ENCODE measurements around the gene RBM38.

The RBM38 gene

GRCh38 chr20:57396212-57396983, 5.2 kb downstream of the RBM38 start:
- peak overlapping the region; percentile 56 to 68 (median 67) for H3K4me3 Mint-ChIP-seq
- peaks cover 9% of the 10 kb centered on the region for H3K27me3 Mint-ChIP-seq (ENCODE audit: low read depth)
- peaks cover 37% of the 10 kb centered on the region for H3K36me3 Mint-ChIP-seq (ENCODE audit: low read depth)
- peak overlapping the region; percentile 72 to 91 (median 82) for H3K27ac Mint-ChIP-seq
- no peaks in the 10 kb centered on the region for H3K9me3 Mint-ChIP-seq
- TF ChIP-seq CTCF (IDR thresholded peaks at IDR 0.05; ENCODE audit: unreplicated experiment in 3 of 3) = no peak
- H3K4me1 Mint-ChIP-seq = peaks cover 64% of the 10 kb centered on the region

GRCh38 chr20:57396984-57397692, 5.9 kb downstream of the RBM38 start:
- peaks cover 61% of the 10 kb centered on the region for H3K4me1 Mint-ChIP-seq
- peak overlapping the region; percentile 27 to 76 (median 75) for H3K27ac Mint-ChIP-seq
- no peaks in the 10 kb centered on the region for H3K9me3 Mint-ChIP-seq
- H3K27me3 Mint-ChIP-seq (ENCODE audit: low read depth) = peaks cover 9% of the 10 kb centered on the region
- peak overlapping the region in 2 of 3 experiments; percentile 10 to 34 for H3K4me3 Mint-ChIP-seq
- peaks cover 44% of the 10 kb centered on the region for H3K36me3 Mint-ChIP-seq (ENCODE audit: low read depth)
- no peak for TF ChIP-seq CTCF (IDR thresholded peaks at IDR 0.05; ENCODE audit: unreplicated experiment in 3 of 3)

GRCh38 chr20:57397693-57398108, 6.5 kb downstream of the RBM38 start:
- peaks cover 45% of the 10 kb centered on the region for H3K36me3 Mint-ChIP-seq (ENCODE audit: low read depth)
- no peak for TF ChIP-seq CTCF (IDR thresholded peaks at IDR 0.05; ENCODE audit: unreplicated experiment in 3 of 3)

GRCh38 chr20:57398231-57398821, 7.1 kb downstream of the RBM38 start:
- TF ChIP-seq CTCF (IDR thresholded peaks at IDR 0.05; ENCODE audit: unreplicated experiment in 3 of 3) = no peak
- peaks cover 45% of the 10 kb centered on the region for H3K36me3 Mint-ChIP-seq (ENCODE audit: low read depth)
- peaks cover 54% of the 10 kb centered on the region for H3K4me1 Mint-ChIP-seq
- H3K9me3 Mint-ChIP-seq = no peaks in the 10 kb centered on the region
- H3K27me3 Mint-ChIP-seq (ENCODE audit: low read depth) = peaks cover 3% of the 10 kb centered on the region
- peak overlapping the region in 2 of 3 experiments; percentile 41 to 58 for H3K4me3 Mint-ChIP-seq
- H3K27ac Mint-ChIP-seq = peak overlapping the region; percentile 86 to 96 (median 96)

More at GRCh38 chr20:57397693-57398108, 6.5 kb downstream of the RBM38 start:
- H3K27ac Mint-ChIP-seq = peak overlapping the region; percentile 27 to 76 (median 75)
- peaks cover 9% of the 10 kb centered on the region for H3K27me3 Mint-ChIP-seq (ENCODE audit: low read depth)
- H3K9me3 Mint-ChIP-seq = no peaks in the 10 kb centered on the region
- peak overlapping the region; percentile 6 to 41 (median 8) for H3K4me3 Mint-ChIP-seq
- H3K4me1 Mint-ChIP-seq = peaks cover 59% of the 10 kb centered on the region

GRCh38 chr20:57398901-57399535, 7.8 kb downstream of the RBM38 start:
- Mint-ChIP-seq H3K4me3 (peak overlapping the region; percentile 58 to 64 (median 59)), H3K4me1 (peaks cover 47% of the 10 kb centered on the region), H3K9me3 (no peaks in the 10 kb centered on the region), H3K36me3 (ENCODE audit: low read depth) (peaks cover 40% of the 10 kb centered on the region), H3K27ac (peak overlapping the region; percentile 86 to 96 (median 96)), H3K27me3 (ENCODE audit: low read depth) (no peaks in the 10 kb centered on the region)
- TF ChIP-seq CTCF (IDR thresholded peaks at IDR 0.05; ENCODE audit: unreplicated experiment in 3 of 3) = no peak
